GM23338 (cell line): Measurements from ENCODE around the gene PRRC2A. TPM values are rescaled to one million over a fixed set of nuclear protein-coding genes. Genes with fewer than 3 reads are reported as not detected.

Source experiments
- ATAC-seq: fragments of 200-7000 bp; cut with Tn5 transposase; 3 replicates; pipeline ENCODE4 v1.9.1; 2020
- DNase-seq: peaks from one replicate; pipeline ENCODE4 v3.0.0-alpha.2; 2015; ENCODE audit warnings: low spot score
- H2AFZ ChIP-seq: fragments of 200-600 bp; sonication (generic); 2 replicates; pipeline ENCODE4 v1.8.0; 2016; ENCODE audit warnings: antibody characterized with exemption, mild to moderate bottlenecking, moderate library complexity
- H3F3A ChIP-seq: fragments of 200-600 bp; sonication (generic); replicated peaks from 2 replicates; pipeline ENCODE4 v1.8.0; 2017; ENCODE audit warnings: antibody characterized with exemption, mixed run types, low read depth
- H3K27ac ChIP-seq: fragments of 200-600 bp; sonication (generic); 2 replicates; pipeline ENCODE4 v1.6.1; 2016; ENCODE audit warnings: low read depth
- H3K27me3 ChIP-seq: fragments of 200-600 bp; sonication (generic); 2 replicates; pipeline ENCODE4 v1.8.0; 2016; ENCODE audit warnings: mild to moderate bottlenecking, mixed run types, moderate library complexity; ENCODE audit not compliant: insufficient read depth
- H3K36me3 ChIP-seq: fragments of 200-600 bp; sonication (generic); 2 replicates; pipeline ENCODE4 v1.8.0; 2016; ENCODE audit warnings: mild to moderate bottlenecking; ENCODE audit not compliant: insufficient read depth
- H3K4me1 ChIP-seq: fragments of 200-600 bp; sonication (generic); 2 replicates; pipeline ENCODE4 v1.8.0; 2016; ENCODE audit warnings: mild to moderate bottlenecking, moderate library complexity; ENCODE audit not compliant: insufficient read depth
- H3K4me2 ChIP-seq: fragments of 200-600 bp; sonication (generic); 2 replicates; pipeline ENCODE4 v1.7.1; 2017; ENCODE audit warnings: mixed run types
- H3K4me3 ChIP-seq: fragments of 200-600 bp; sonication (generic); 2 replicates; pipeline ENCODE4 v1.6.1; 2016; ENCODE audit warnings: mixed run types
- H3K79me2 ChIP-seq: fragments of 200-600 bp; sonication (generic); replicated peaks from 2 replicates; pipeline ENCODE4 v1.8.0; 2017; ENCODE audit warnings: mild to moderate bottlenecking; ENCODE audit not compliant: insufficient read depth
- H3K9me2 ChIP-seq: fragments of 200-600 bp; sonication (generic); 2 replicates; pipeline ENCODE4 v1.8.0; 2017; ENCODE audit not compliant: insufficient read depth
- H4K20me1 ChIP-seq: fragments of 200-600 bp; sonication (generic); replicated peaks from 2 replicates; pipeline ENCODE4 v1.8.0; 2017; ENCODE audit warnings: mild to moderate bottlenecking; ENCODE audit not compliant: insufficient read depth
- H3K27ac Mint-ChIP-seq: 2 replicates; pipeline ENCODE4 v1.8.0; 2020; ENCODE audit warnings: inconsistent platforms, mild to moderate bottlenecking, moderate library complexity, mixed read lengths
- H3K27me3 Mint-ChIP-seq: 3 replicates; pipeline ENCODE4 v1.8.0; 2022; ENCODE audit warnings: low read depth, mild to moderate bottlenecking, moderate library complexity, mixed read lengths, inconsistent platforms; ENCODE audit not compliant: insufficient read depth, poor library complexity
- H3K36me3 Mint-ChIP-seq: 3 replicates; pipeline ENCODE4 v1.8.0; 2021; ENCODE audit warnings: low read depth, mild to moderate bottlenecking, inconsistent platforms, moderate library complexity, mixed read lengths
- H3K4me1 Mint-ChIP-seq: 3 replicates; pipeline ENCODE4 v1.8.0; 2020; ENCODE audit warnings: mild to moderate bottlenecking, inconsistent platforms, mixed read lengths
- H3K4me3 Mint-ChIP-seq: 3 replicates; pipeline ENCODE4 v1.8.0; 2021; ENCODE audit warnings: moderate library complexity, mild to moderate bottlenecking, inconsistent platforms, mixed read lengths
- H3K9me3 Mint-ChIP-seq: 3 replicates; pipeline ENCODE4 v1.8.0; 2020; ENCODE audit warnings: moderate library complexity, mild to moderate bottlenecking, inconsistent platforms, mixed read lengths
- EZH2 ChIP-seq: fragments of 200-600 bp; sonication (generic); IDR thresholded peaks from one replicate; pipeline ENCODE4 v1.8.0; 2017; ENCODE audit warnings: antibody characterized with exemption, mild to moderate bottlenecking, low read depth; ENCODE audit not compliant: unreplicated experiment
- polyA plus RNA-seq: library from polyadenylated mRNA; unstranded; fragments of >200 nt; fragmentation: Nextera tagmentation; extraction: Ambion mirVana; gene quantifications from 2 replicates; pipeline ENCODE4 v1.2.1, GENCODE V29; 2016
- total RNA-seq: library from RNA; depleted of rRNA; stranded (reverse); fragments of >200 nt; shearing (Covaris generic); gene quantifications from 2 replicates; pipeline ENCODE4 v1.2.3, GENCODE V29; 2014
- TF ChIP-seq, protein P1 (sequence below): fragments of 250-450 bp; sonication (Bioruptor Pico); IDR thresholded peaks from 2 replicates; pipeline ENCODE4 v1.5.0; 2020; ENCODE audit warnings: mild to moderate bottlenecking, moderate library complexity

The PRRC2A gene
- total and polyA plus RNA-seq, 2 experiments from 2014 or later, result 213 to 273 TPM

DNA sequence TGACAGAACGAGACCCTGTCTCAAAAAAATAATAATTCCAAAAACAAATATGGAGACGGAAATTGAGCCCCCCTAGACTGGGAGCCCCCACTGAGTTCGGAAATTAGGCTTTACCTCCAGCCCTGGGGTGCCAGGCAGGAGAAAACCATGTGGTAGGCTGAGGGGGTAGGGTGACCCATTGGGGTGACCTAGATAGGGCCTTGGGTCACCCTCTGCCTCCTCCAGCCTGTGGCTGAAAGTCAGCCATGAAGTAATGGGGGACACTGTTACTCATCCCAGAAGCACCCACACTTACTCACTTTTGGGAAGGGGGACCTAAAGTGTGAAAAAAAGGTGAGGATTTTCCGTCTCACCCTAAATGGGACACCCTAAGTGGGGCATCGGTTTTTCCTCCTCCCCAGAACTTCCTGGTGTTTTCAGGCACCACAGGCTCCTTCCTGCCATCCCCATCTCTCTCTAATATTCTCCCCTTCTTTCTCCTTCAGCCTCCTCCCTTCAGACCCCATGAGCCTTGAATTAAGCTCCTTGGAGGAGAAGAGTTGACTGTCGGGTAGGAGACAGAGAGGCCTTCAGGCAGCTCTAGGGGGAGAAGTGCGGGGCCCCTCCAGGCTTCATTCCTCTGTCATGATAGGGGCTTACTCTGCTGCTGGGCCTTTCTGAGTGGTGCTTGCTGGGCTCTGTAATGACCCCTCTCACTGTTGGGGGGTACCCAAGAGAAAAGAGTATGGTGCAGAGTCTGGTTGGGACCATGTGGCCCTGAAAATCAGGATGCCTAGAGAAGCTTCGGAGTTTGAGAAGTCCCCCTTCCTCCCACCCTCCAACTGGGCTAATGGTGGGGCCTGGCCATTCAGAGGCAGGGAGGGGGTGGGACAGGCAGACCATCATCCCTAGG lies 40.7 kb upstream of the PRRC2A start:
- H2AFZ ChIP-seq, result peak overlapping the region; percentile 99
- no peaks in the 10 kb centered on the region for H4K20me1 ChIP-seq
- peaks cover 20% of the 10 kb centered on the region for H3K27me3 ChIP-seq
- H3K27ac ChIP-seq, result no peak overlapping the region
- Mint-ChIP-seq H3K9me3 (peaks cover 3% of the 10 kb centered on the region; the same call in 2 of the 3 replicates), H3K27ac (no peak overlapping the region), H3K4me3 (peak overlapping the region; percentile 95), H3K36me3 (no peaks in the 10 kb centered on the region), H3K27me3 (peaks cover 41% of the 10 kb centered on the region), H3K4me1 (peaks cover 21% of the 10 kb centered on the region)
- peak overlapping the region; percentile 96 for H3K4me2 ChIP-seq
- TF ChIP-seq, protein P1, sequence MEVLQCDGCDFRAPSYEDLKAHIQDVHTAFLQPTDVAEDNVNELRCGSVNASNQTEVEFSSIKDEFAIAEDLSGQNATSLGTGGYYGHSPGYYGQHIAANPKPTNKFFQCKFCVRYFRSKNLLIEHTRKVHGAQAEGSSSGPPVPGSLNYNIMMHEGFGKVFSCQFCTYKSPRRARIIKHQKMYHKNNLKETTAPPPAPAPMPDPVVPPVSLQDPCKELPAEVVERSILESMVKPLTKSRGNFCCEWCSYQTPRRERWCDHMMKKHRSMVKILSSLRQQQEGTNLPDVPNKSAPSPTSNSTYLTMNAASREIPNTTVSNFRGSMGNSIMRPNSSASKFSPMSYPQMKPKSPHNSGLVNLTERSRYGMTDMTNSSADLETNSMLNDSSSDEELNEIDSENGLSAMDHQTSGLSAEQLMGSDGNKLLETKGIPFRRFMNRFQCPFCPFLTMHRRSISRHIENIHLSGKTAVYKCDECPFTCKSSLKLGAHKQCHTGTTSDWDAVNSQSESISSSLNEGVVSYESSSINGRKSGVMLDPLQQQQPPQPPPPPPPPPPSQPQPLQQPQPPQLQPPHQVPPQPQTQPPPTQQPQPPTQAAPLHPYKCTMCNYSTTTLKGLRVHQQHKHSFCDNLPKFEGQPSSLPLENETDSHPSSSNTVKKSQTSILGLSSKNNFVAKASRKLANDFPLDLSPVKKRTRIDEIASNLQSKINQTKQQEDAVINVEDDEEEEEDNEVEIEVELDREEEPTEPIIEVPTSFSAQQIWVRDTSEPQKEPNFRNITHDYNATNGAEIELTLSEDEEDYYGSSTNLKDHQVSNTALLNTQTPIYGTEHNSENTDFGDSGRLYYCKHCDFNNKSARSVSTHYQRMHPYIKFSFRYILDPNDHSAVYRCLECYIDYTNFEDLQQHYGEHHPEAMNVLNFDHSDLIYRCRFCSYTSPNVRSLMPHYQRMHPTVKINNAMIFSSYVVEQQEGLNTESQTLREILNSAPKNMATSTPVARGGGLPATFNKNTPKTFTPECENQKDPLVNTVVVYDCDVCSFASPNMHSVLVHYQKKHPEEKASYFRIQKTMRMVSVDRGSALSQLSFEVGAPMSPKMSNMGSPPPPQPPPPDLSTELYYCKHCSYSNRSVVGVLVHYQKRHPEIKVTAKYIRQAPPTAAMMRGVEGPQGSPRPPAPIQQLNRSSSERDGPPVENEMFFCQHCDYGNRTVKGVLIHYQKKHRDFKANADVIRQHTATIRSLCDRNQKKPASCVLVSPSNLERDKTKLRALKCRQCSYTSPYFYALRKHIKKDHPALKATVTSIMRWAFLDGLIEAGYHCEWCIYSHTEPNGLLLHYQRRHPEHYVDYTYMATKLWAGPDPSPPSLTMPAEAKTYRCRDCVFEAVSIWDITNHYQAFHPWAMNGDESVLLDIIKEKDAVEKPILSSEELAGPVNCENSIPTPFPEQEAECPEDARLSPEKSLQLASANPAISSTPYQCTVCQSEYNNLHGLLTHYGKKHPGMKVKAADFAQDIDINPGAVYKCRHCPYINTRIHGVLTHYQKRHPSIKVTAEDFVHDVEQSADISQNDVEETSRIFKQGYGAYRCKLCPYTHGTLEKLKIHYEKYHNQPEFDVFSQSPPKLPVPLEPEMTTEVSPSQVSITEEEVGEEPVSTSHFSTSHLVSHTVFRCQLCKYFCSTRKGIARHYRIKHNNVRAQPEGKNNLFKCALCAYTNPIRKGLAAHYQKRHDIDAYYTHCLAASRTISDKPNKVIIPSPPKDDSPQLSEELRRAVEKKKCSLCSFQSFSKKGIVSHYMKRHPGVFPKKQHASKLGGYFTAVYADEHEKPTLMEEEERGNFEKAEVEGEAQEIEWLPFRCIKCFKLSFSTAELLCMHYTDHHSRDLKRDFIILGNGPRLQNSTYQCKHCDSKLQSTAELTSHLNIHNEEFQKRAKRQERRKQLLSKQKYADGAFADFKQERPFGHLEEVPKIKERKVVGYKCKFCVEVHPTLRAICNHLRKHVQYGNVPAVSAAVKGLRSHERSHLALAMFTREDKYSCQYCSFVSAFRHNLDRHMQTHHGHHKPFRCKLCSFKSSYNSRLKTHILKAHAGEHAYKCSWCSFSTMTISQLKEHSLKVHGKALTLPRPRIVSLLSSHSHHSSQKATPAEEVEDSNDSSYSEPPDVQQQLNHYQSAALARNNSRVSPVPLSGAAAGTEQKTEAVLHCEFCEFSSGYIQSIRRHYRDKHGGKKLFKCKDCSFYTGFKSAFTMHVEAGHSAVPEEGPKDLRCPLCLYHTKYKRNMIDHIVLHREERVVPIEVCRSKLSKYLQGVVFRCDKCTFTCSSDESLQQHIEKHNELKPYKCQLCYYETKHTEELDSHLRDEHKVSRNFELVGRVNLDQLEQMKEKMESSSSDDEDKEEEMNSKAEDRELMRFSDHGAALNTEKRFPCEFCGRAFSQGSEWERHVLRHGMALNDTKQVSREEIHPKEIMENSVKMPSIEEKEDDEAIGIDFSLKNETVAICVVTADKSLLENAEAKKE (CRISPR knock-in tag), result no peak
- TF ChIP-seq EZH2, result no peak
- H3K36me3 ChIP-seq, result no peaks in the 10 kb centered on the region
- no peaks in the 10 kb centered on the region for H3F3A ChIP-seq
- no peak for ATAC-seq
- no peaks in the 10 kb centered on the region for H3K79me2 ChIP-seq
- no peaks in the 10 kb centered on the region for H3K9me2 ChIP-seq
- peak overlapping the region; percentile 95 for H3K4me3 ChIP-seq
- H3K4me1 ChIP-seq, result peaks cover 4% of the 10 kb centered on the region; the same call in 1 of the 2 replicates
- DNase-seq, result no peak

DNA sequence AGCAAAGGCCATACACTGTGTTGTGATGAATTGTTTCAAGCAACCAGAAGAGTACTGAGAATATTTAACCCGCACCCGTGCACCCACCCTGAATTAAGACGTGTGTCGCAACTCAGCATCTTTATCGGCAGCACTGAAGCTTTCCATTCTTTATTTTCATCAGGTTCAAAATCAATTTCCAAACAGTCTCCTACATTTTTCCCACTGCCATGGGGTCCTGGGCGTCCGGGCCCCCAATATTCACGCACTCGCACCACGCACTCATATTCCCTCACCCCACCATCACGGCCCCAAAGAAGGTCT lies 40.1 kb upstream of the PRRC2A start:
- H3K4me3 ChIP-seq, result peak overlapping the region; percentile 95
- peak overlapping the region; percentile 96 for H3K4me2 ChIP-seq
- H3K27me3 ChIP-seq, result peaks cover 20% of the 10 kb centered on the region
- H3K27ac ChIP-seq, result no peak overlapping the region
- H3K36me3 ChIP-seq, result no peaks in the 10 kb centered on the region
- H4K20me1 ChIP-seq, result no peaks in the 10 kb centered on the region
- DNase-seq (no peak), ATAC-seq (no peak)
- H3K4me1 ChIP-seq, result peaks cover 4% of the 10 kb centered on the region; the same call in 1 of the 2 replicates
- peak overlapping the region; percentile 99 for H2AFZ ChIP-seq
- Mint-ChIP-seq H3K4me1 (peaks cover 21% of the 10 kb centered on the region), H3K9me3 (peaks cover 3% of the 10 kb centered on the region; the same call in 2 of the 3 replicates), H3K27ac (no peak overlapping the region), H3K27me3 (peaks cover 36% of the 10 kb centered on the region), H3K4me3 (peak overlapping the region; percentile 95), H3K36me3 (no peaks in the 10 kb centered on the region)
- H3K79me2 ChIP-seq, result no peaks in the 10 kb centered on the region
- H3F3A ChIP-seq, result no peaks in the 10 kb centered on the region
- H3K9me2 ChIP-seq, result no peaks in the 10 kb centered on the region
- TF ChIP-seq, protein P1 (CRISPR knock-in tag), result no peak
